Keratinocyte (primary cell): Measurements from ENCODE around the gene OR52I1.

Experiments used
- CTCF ChIP-seq, 3 experiments: IDR thresholded peaks in 1 of 3; conservative IDR thresholded peaks in 1 of 3; optimal IDR thresholded peaks in 1 of 3; 2 replicates in 2 of 3; 3 replicates in 1 of 3; pipeline versions ENCODE3 to v1.5.1; 2011; ENCODE audit warnings: low read length in 3 of 3, mild to moderate bottlenecking in 3 of 3, moderate library complexity in 2 of 3, control low read depth in 1 of 3, inconsistent platforms in 1 of 3; ENCODE audit not compliant: insufficient read depth in 2 of 3; ENCODE audit errors: extremely low read depth in 1 of 3
- EZH2 ChIP-seq: IDR thresholded peaks from one replicate; pipeline ENCODE4 v1.6.1; 2012; ENCODE audit warnings: inconsistent platforms, mild to moderate bottlenecking, low read length, moderate library complexity

- TF ChIP-seq EZH2 (no peak), CTCF (optimal IDR thresholded peaks at IDR 0.05 in 1 of 3, IDR thresholded peaks at IDR 0.05 in 1 of 3, conservative IDR thresholded peaks at IDR 0.05 in 1 of 3; ENCODE audit: extremely low read depth in 1 of 3, insufficient read depth in 2 of 3, low read length in 3 of 3) (no peak)
Measured at GRCh38 chr11:4559527-4560440, 34.1 kb upstream of the OR52I1 start.
